Subcutaneous adipose tissue (tissue), 4 donors: ENCODE results near the gene MPL. TPM values are rescaled to one million over a fixed set of nuclear protein-coding genes. Genes with fewer than 3 reads are reported as not detected.

Source experiments
- total RNA-seq, 4 donors: library from RNA; depleted of rRNA; stranded (reverse); fragments of >200 nt; gene quantifications; one replicate each; pipeline ENCODE4 v1.1.0, GENCODE V29; 2016
- TF ChIP-seq, protein P1 (sequence below): fragments of 450-650 bp; IDR thresholded peaks from one replicate; pipeline ENCODE4 v1.5.1; 2016; ENCODE audit warnings: low read depth, mild to moderate bottlenecking, control low read depth, antibody characterized with exemption, moderate library complexity

The MPL gene
- total RNA-seq, 4 donors from 2014 or later: 0.38 TPM; not detected in 3

DNA sequence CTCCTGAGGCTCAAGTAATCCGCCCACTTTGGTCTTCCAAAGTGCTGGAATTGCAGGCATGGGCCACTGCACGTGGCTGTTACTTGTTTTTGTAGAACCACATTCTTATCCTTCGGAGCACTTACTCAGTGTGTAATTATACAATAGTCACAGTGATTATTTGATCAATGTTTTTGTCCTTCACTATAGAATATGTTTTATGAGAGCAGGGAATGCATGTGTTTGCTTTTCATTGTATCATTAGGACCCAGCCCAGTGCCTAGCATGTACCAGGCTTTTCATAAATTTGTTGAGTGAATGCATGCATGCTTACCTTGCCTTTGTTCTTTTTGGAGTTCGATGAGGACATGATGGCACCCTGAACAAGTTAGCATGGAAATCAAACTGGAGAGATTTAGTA lies 57.9 kb downstream of the MPL start:
- TF ChIP-seq, protein P1, sequence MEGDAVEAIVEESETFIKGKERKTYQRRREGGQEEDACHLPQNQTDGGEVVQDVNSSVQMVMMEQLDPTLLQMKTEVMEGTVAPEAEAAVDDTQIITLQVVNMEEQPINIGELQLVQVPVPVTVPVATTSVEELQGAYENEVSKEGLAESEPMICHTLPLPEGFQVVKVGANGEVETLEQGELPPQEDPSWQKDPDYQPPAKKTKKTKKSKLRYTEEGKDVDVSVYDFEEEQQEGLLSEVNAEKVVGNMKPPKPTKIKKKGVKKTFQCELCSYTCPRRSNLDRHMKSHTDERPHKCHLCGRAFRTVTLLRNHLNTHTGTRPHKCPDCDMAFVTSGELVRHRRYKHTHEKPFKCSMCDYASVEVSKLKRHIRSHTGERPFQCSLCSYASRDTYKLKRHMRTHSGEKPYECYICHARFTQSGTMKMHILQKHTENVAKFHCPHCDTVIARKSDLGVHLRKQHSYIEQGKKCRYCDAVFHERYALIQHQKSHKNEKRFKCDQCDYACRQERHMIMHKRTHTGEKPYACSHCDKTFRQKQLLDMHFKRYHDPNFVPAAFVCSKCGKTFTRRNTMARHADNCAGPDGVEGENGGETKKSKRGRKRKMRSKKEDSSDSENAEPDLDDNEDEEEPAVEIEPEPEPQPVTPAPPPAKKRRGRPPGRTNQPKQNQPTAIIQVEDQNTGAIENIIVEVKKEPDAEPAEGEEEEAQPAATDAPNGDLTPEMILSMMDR: no peak

DNA sequence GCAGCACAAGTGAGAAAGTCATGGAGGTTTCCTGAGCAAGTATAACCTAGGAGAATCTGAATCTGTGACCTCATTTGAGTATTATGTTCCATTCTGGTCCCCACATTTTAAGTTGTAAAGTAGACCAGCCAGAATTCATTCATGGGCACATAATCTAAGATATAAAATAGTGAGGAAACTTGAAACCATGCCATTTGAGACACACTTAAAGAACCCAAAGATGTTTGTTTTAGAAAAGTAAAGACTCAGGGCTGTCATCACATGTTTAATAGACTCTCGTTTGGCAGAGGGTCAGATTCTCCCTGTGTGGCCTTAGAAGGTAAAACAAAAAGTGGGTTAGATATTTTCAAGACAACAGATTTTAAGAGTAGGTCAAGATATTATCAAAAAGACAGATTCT lies 58.4 kb downstream of the MPL start:
- TF ChIP-seq, protein P1: no peak

DNA sequence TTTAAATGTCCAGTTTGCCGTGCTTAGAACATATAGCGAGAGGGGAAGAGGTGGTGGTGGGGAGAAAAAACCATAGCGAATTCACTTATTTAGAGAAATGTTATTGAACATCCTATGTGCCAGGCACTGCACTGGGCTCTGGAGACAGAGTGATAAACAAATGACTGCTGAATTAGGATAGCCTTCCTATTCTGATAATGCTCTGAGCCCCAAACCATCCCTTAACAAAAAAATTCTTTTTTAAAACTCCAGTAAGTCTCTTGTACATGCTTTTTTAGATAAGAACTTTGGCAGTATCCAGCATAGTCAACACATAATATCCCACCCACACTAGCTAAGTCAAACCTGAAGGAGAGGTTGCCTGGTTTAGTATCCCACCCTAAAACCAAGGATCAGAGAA lies 60.6 kb downstream of the MPL start:
- TF ChIP-seq, protein P1: no peak

DNA sequence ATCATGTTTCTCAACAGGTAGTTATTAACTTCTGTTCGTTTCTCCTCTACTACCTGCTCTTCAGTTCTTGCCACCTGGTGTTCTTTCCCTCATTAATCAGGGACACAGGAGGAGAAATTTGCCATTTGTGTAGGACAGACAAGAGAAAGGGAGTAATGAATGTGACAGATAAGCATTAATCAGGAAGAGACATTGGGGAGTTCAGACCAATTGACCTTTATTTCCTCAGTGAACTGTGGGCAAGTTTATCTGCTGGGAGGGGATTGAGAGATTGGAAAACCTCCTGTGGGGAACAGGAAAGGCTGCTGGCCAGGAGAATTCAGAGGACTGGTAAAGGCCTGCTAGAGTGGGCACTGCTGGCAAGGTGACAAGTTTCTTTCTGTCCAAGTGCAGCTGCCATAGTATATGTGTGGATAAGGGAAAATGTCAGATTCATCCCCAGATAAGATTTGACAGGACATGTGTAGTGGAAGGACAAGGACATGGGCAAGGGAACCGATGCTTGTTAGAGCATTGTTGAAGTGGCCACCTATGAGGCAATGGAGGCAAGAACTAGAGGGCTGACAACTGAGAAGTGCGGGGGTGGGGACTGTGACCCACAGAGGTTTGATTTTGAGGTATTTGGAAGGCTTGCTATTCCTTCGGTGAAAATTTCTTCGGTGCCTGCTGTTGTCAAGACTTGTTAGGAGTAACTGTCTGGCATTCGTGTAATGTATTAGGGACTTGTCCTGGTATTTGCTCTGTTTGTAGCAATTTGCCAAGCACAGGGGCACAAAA lies 64.7 kb downstream of the MPL start:
- TF ChIP-seq, protein P1: no peak

Other genes with a start within 250 kb of the MPL start
- gene EBNA1BP2, start 165.5 kb upstream of the MPL start, total RNA-seq: 10 to 100 TPM; 23.6 to 47.9 (median 33.0) TPM
- under 1 TPM in 1 of 4 donors, not detected in 3; 0.44 TPM for gene CFAP57, start 165.5 kb upstream of the MPL start, total RNA-seq
- not detected for gene TMEM125, start 67.8 kb upstream of the MPL start, total RNA-seq
- 1 to 10 TPM in 1 of 4 donors, under 1 TPM in 1, not detected in 2; 0.34 to 2.6 TPM for gene C1orf210, start 52.2 kb upstream of the MPL start, total RNA-seq
- gene TIE1, start 36.8 kb upstream of the MPL start, total RNA-seq: 100 to 1,000 TPM in 1 of 4 donors, 10 to 100 TPM in 3; 16.0 to 147 (median 25.9) TPM
- gene CDC20, start 21.2 kb downstream of the MPL start, total RNA-seq: 1 to 10 TPM; 1.2 to 6.5 (median 2.2) TPM
- 100 to 1,000 TPM in 1 of 4 donors, 10 to 100 TPM in 3; 55.7 to 143 (median 67.5) TPM for gene ELOVL1, start 30.2 kb downstream of the MPL start, total RNA-seq
- gene MED8, start 52.0 kb downstream of the MPL start, total RNA-seq: 10 to 100 TPM; 38.5 to 52.2 (median 45.2) TPM
- gene SZT2, start 52.1 kb downstream of the MPL start, total RNA-seq: 10 to 100 TPM; 27.1 to 62.7 (median 31.3) TPM
- 100 to 1,000 TPM in 1 of 4 donors, 10 to 100 TPM in 3; 40.3 to 121 (median 49.1) TPM for gene HYI, start 116.1 kb downstream of the MPL start, total RNA-seq
- 100 to 1,000 TPM in 3 of 4 donors, 10 to 100 TPM in 1; 99.4 to 416 (median 125) TPM for gene PTPRF, start 193.1 kb downstream of the MPL start, total RNA-seq